ENCODE results near the gene DLG2.

DLG2 gene

GRCh38 chr11:83979593-83979992 lies 1647.6 kb downstream of the DLG2 start:
- no peak overlapping the region for H3K4me3 ChIP-seq (ENCODE audit: low read depth, low read length)
- no peak for DNase-seq (ENCODE audit: low read depth, low spot score)
- CTCF ChIA-PET = no interaction called here
- no peak for TF ChIP-seq CTCF (IDR thresholded peaks at IDR 0.05; ENCODE audit: insufficient read depth, low read length, missing control alignments)
- POLR2A ChIA-PET = no interaction called here

GRCh38 chr11:83978942-83979341 lies 1648.2 kb downstream of the DLG2 start:
- ChIA-PET POLR2A (no interaction called here), CTCF (no interaction called here)
- no peak overlapping the region for H3K4me3 ChIP-seq (ENCODE audit: low read depth, low read length)
- DNase-seq (ENCODE audit: low read depth, low spot score) = no peak
- TF ChIP-seq CTCF (IDR thresholded peaks at IDR 0.05; ENCODE audit: insufficient read depth, low read length, missing control alignments) = no peak

- no peak for DNase-seq (ENCODE audit: low read depth, low spot score)
- CTCF ChIA-PET = no interaction called here
- no peak for TF ChIP-seq CTCF (IDR thresholded peaks at IDR 0.05; ENCODE audit: insufficient read depth, low read length, missing control alignments)
- no peak overlapping the region for H3K4me3 ChIP-seq (ENCODE audit: low read depth, low read length)
- POLR2A ChIA-PET = no interaction called here
Measured at GRCh38 chr11:83976086-83976485, 1651.1 kb downstream of the DLG2 start.

GRCh38 chr11:83972536-83972935 lies 1654.6 kb downstream of the DLG2 start:
- TF ChIP-seq CTCF (IDR thresholded peaks at IDR 0.05; ENCODE audit: insufficient read depth, low read length, missing control alignments) = no peak
- ChIA-PET POLR2A (no interaction called here), CTCF (no interaction called here)
- H3K4me3 ChIP-seq (ENCODE audit: low read depth, low read length) = no peak overlapping the region
- no peak for DNase-seq (ENCODE audit: low read depth, low spot score)

- TF ChIP-seq CTCF (IDR thresholded peaks at IDR 0.05; ENCODE audit: insufficient read depth, low read length, missing control alignments) = no peak
- no peak overlapping the region for H3K4me3 ChIP-seq (ENCODE audit: low read depth, low read length)
- no peak for DNase-seq (ENCODE audit: low read depth, low spot score)
- CTCF ChIA-PET = no interaction called here
- POLR2A ChIA-PET = no interaction called here
Measured at GRCh38 chr11:83971063-83971462, 1656.1 kb downstream of the DLG2 start.

GRCh38 chr11:83970061-83970671 lies 1657.0 kb downstream of the DLG2 start:
- TF ChIP-seq CTCF (IDR thresholded peaks at IDR 0.05; ENCODE audit: insufficient read depth, low read length, missing control alignments) = no peak
- ChIA-PET CTCF (no interaction called here), POLR2A (no interaction called here)
- DNase-seq (ENCODE audit: low read depth, low spot score) = no peak
- H3K4me3 ChIP-seq (ENCODE audit: low read depth, low read length) = no peak overlapping the region
